A549 treated with Hydrocortisone at 1 μM for 4 hours (cell line): ENCODE measurements around the gene UGT2B15. TPM values are rescaled to one million over a fixed set of nuclear protein-coding genes. Genes with fewer than 3 reads are reported as not detected.

Experiments
- total RNA-seq: library from RNA; stranded (reverse); fragments of 200-300 nt; extraction: Qiagen RNA extraction; gene quantifications from 5 replicates; pipeline ENCODE4 v1.2.3, GENCODE V29; 2022

Gene UGT2B15
- total RNA-seq: 0.05 to 0.13 TPM (median 0.07 TPM) in 4 of 5 replicates, not detected in the other

DNA sequence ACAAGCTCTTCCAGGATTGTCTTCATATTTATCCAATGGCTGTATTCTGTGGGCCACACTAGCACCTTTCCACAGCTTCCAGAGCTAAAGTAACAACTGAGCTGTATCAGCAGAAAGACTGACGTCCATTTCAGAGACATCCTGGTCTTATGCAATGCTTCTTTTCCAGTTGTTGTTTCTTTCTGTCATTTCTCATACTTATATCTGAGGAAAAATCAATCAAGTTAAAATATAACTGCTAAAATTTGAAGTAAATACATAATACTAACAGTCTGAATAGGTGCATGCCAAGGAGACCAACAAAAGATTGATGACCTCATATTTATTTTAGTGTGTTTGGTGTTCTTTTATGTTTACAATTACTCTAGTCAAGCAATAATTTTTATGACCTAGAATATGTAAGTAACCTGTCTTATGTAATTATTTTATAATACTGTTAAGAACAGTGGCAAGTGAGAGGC is at the start of gene UGT2B15:
Gene UGT2B15 (minus strand): TSS at position 174 of the 461 bp plus-strand sequence. CDS start 34 bp downstream, at position 140.

Other genes with a start within 250 kb of the UGT2B15 start
- 0.09 TPM in 1 of 5 replicates, not detected in the others for gene TMPRSS11E, start 223.2 kb downstream of the UGT2B15 start, total RNA-seq
- gene UGT2B17, start 94.3 kb downstream of the UGT2B15 start, total RNA-seq: not detected in 5 replicates
- gene UGT2B10, start 145.3 kb upstream of the UGT2B15 start, total RNA-seq: 0.06 TPM in 1 of 5 replicates, not detected in the others